Measurements from ENCODE around the gene HSD17B3. TPM values are rescaled to one million over a fixed set of nuclear protein-coding genes. Genes with fewer than 3 reads are reported as not detected.

The HSD17B3 gene
- total and polyA plus RNA-seq, 9 donors: 0.24 to 1.6 (median 0.49) TPM; not detected in 1

DNA sequence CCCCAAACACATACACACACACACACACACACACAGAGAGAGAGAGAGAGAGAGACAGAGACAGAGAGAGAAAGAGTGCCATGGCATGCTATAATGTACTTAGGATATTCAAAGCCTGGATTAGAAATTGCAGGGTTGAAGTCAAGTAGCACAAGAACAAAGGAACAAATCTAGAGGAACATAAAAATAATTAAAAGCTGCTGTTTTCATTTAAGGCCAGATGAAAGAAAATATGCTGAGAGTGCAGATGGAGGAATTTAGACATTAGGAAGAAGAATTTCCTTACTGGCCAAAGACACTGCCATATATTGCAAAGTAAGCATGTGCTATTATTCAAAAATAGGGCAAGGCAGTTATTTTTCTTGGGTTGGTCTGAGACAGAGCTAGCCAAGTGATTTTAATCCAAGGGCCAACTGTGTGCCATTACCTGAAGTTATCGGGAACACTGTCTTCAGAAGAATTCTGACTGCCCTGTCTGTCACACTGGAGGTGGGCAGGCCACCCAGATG, 31.7 kb downstream of the HSD17B3 start:
- Histone ChIP-seq H3K27ac (ENCODE audit: low read length) (no peak overlapping the region), H3K27me3 (ENCODE audit: control insufficient read depth, insufficient read depth, low read length) (no peaks in the 10 kb centered on the region), H3K4me1 (ENCODE audit: control insufficient read depth, insufficient read depth, low read length) (no peaks in the 10 kb centered on the region), H3K9me3 (replicated peaks; ENCODE audit: control insufficient read depth, low read depth, low read length) (peaks cover 13% of the 10 kb centered on the region), H3K4me3 (ENCODE audit: low read length) (no peak overlapping the region), H3K36me3 (ENCODE audit: control insufficient read depth, insufficient read depth, low read length) (no peaks in the 10 kb centered on the region)
- WGBS (ENCODE audit: insufficient coverage): no CpG with 5 or more reads among the region's 1 CpG
- DNase-seq: no peak

DNA sequence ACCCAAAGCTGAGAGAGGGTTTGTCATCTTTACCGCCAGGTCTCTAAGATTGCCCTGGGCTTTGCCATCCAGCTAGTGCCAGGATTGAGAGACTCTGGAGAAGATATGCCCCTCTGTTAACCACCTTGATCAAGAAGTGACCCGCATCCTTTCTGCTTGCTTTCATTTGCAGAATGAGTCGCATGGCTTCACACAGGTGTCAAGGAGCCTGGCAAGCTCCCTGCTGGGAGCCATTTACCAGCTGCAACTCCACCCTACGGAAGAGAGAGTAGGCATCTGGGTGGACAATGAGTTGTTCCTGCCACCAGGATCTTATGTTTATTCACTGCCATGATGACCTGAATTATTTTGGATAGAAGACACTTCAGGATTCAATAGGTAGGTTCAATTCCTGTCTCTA, 43.0 kb downstream of the HSD17B3 start:
- Histone ChIP-seq H3K36me3 (ENCODE audit: control insufficient read depth, insufficient read depth, low read length) (no peaks in the 10 kb centered on the region), H3K27ac (ENCODE audit: low read length) (no peak overlapping the region), H3K9me3 (replicated peaks; ENCODE audit: control insufficient read depth, low read depth, low read length) (no peaks in the 10 kb centered on the region), H3K4me3 (ENCODE audit: low read length) (no peak overlapping the region), H3K4me1 (ENCODE audit: control insufficient read depth, insufficient read depth, low read length) (no peaks in the 10 kb centered on the region), H3K27me3 (ENCODE audit: control insufficient read depth, insufficient read depth, low read length) (peaks cover 6% of the 10 kb centered on the region)
- 89% methylated on average over 4 of the region's 4 CpGs for WGBS (ENCODE audit: insufficient coverage)
- DNase-seq: no peak

DNA sequence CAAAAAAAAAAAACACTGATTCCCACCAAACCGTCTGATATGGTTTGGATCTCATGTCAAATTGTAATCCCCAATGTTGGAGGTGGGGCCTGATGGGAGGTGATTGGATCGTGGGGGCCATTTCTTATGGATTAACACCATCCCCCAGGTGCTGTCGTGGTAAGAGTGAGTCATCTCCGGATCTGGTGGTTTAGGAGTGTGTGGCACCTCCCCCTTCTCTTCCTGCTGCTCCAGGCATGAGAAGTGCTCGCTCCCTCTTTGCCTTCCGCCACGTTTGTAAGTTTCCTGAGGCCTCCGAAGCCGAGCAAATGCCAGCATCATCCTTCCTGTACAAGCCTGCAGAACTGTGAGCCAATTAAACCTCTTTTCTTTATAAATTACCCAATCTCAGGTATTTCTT, 45.2 kb downstream of the HSD17B3 start:
- H3K36me3 ChIP-seq (ENCODE audit: control insufficient read depth, insufficient read depth, low read length): no peaks in the 10 kb centered on the region
- WGBS (ENCODE audit: insufficient coverage): 10% methylated on average over 7 of the region's 9 CpGs
- no peaks in the 10 kb centered on the region for H3K9me3 ChIP-seq (replicated peaks; ENCODE audit: control insufficient read depth, low read depth, low read length)
- DNase-seq: no peak
- no peak overlapping the region for H3K27ac ChIP-seq (ENCODE audit: low read length)
- no peak overlapping the region for H3K4me3 ChIP-seq (ENCODE audit: low read length)
- H3K27me3 ChIP-seq (ENCODE audit: control insufficient read depth, insufficient read depth, low read length): peaks cover 8% of the 10 kb centered on the region
- H3K4me1 ChIP-seq (ENCODE audit: control insufficient read depth, insufficient read depth, low read length): no peaks in the 10 kb centered on the region

DNA sequence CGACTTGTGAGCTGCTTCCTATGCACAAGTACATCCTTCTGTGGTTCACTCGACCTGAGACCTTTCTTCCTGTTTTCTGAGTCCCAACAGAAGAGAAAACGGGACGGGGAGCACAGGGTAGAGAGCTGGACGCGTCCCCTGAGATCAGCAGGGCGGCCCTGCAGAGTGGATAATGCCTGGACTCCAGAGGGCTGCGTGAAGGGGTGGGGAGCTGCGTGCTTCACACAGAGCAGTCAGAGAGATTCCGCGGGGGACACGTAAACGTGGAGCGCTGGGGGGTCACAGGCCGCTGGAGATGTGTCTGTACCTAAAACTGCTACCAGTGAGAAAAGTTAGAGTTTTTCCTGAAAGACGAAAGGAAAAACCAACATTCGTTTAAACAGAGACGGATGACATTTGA, 46.3 kb downstream of the HSD17B3 start:
- Histone ChIP-seq H3K27ac (ENCODE audit: low read length) (no peak overlapping the region), H3K4me3 (ENCODE audit: low read length) (no peak overlapping the region), H3K4me1 (ENCODE audit: control insufficient read depth, insufficient read depth, low read length) (no peaks in the 10 kb centered on the region), H3K9me3 (replicated peaks; ENCODE audit: control insufficient read depth, low read depth, low read length) (no peaks in the 10 kb centered on the region), H3K27me3 (ENCODE audit: control insufficient read depth, insufficient read depth, low read length) (peaks cover 8% of the 10 kb centered on the region), H3K36me3 (ENCODE audit: control insufficient read depth, insufficient read depth, low read length) (no peaks in the 10 kb centered on the region)
- 73% methylated on average over 14 of the region's 18 CpGs for WGBS (ENCODE audit: insufficient coverage)
- DNase-seq: no peak

DNA sequence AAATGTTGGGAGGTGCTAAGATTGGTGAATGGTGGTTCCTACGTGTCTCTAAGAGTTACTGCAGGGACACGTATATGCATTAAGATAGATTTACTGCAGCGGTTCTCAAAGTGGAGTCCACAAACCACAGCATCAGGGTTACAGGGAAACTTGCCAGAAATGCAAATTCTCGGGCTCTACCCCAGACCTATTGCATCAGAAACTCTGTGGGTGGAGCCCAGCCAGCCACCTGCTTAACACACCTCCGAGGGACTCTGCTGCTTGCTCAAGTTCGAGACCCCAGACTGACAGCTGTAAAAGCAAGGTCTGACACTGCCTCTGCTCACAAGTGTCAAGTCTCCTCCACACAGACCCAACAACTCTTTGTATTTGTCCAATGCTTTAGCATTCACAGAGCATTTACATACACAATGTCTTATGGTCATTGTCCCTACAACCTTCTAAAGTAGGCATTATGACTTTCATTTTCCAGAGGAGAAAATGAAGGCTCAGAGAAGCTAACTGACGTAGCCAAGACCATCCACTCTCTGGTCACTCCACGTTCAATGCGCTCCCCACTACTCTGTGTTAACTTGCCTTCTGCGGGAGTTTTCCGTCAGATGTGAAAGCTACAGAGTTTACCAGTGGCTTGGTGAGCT, 48.8 kb downstream of the HSD17B3 start:
- H3K36me3 ChIP-seq (ENCODE audit: control insufficient read depth, insufficient read depth, low read length): no peaks in the 10 kb centered on the region
- no peaks in the 10 kb centered on the region for H3K4me1 ChIP-seq (ENCODE audit: control insufficient read depth, insufficient read depth, low read length)
- H3K27ac ChIP-seq (ENCODE audit: low read length): no peak overlapping the region
- peaks cover 9% of the 10 kb centered on the region for H3K27me3 ChIP-seq (ENCODE audit: control insufficient read depth, insufficient read depth, low read length)
- no peak for DNase-seq
- no peaks in the 10 kb centered on the region for H3K9me3 ChIP-seq (replicated peaks; ENCODE audit: control insufficient read depth, low read depth, low read length)
- WGBS (ENCODE audit: insufficient coverage): 49% methylated on average over 6 of the region's 11 CpGs
- H3K4me3 ChIP-seq (ENCODE audit: low read length): no peak overlapping the region

DNA sequence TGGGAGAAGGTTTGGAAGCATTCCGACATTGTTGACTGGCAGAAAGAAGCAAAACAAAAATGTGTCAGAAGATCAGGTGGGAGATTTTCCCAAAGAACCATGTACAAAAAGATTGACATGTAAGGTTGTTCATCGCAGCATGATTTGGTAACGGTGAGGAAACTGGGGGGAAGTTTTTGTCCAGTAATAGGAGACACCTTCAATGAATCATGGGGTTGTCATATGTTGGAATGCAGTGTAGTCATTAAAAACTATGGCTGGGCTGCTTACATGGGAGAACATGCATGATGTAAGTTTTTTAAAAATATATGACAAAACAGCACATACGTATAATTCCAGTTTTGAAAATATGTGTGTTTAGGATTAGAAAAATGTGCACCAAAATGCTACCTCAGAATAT, 50.5 kb downstream of the HSD17B3 start:
- H3K4me1 ChIP-seq (ENCODE audit: control insufficient read depth, insufficient read depth, low read length): no peaks in the 10 kb centered on the region
- WGBS (ENCODE audit: insufficient coverage): 87% methylated on average over 2 of the region's 4 CpGs
- H3K36me3 ChIP-seq (ENCODE audit: control insufficient read depth, insufficient read depth, low read length): no peaks in the 10 kb centered on the region
- peaks cover 12% of the 10 kb centered on the region for H3K27me3 ChIP-seq (ENCODE audit: control insufficient read depth, insufficient read depth, low read length)
- no peak overlapping the region for H3K4me3 ChIP-seq (ENCODE audit: low read length)
- no peak for DNase-seq
- H3K9me3 ChIP-seq (replicated peaks; ENCODE audit: control insufficient read depth, low read depth, low read length): no peaks in the 10 kb centered on the region
- H3K27ac ChIP-seq (ENCODE audit: low read length): no peak overlapping the region

DNA sequence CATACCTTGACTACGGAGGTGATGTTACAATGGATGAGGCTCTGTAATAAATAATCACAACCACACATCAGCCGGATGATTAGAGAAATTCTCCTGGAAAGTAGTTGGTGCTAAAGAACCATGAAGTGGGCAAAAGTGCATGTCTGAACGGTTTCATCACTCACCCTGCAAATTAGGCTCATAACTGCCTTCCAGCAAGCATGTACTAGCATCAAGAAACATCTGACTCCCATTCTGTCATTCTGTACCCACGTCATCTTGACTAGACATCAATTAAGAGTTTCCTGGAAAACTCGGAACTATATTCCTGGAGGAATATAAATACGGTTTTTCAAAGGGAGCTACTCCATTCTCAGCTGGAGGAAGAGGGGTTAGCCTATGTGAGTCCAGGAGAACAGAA, 52.2 kb downstream of the HSD17B3 start:
- Histone ChIP-seq H3K4me1 (ENCODE audit: control insufficient read depth, insufficient read depth, low read length) (no peaks in the 10 kb centered on the region), H3K27ac (ENCODE audit: low read length) (no peak overlapping the region), H3K4me3 (ENCODE audit: low read length) (no peak overlapping the region), H3K36me3 (ENCODE audit: control insufficient read depth, insufficient read depth, low read length) (no peaks in the 10 kb centered on the region), H3K27me3 (ENCODE audit: control insufficient read depth, insufficient read depth, low read length) (peaks cover 14% of the 10 kb centered on the region), H3K9me3 (replicated peaks; ENCODE audit: control insufficient read depth, low read depth, low read length) (no peaks in the 10 kb centered on the region)
- WGBS (ENCODE audit: insufficient coverage): 43% methylated on average over 2 of the region's 6 CpGs
- DNase-seq: no peak

DNA sequence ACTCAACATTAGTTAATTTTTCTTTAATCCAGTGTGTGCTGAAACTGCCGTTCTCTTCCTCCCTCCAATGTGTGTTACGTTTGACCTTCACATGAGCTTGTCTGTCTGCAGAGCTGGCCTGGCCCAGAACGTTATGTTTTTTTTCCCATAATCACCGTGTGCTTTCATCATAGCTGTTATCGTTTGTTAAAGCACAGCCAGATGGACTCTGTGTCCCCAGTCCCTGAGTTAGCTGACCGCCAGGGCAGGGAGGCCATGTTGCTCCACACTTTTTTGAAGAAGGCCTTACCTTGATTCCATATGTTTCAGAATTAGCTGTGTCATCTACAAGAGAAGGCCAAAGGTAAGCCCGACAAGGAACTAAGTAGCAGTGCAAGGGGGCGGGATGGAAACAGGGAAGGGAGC, 55.7 kb downstream of the HSD17B3 start:
- 67% methylated on average over 8 of the region's 8 CpGs for WGBS (ENCODE audit: insufficient coverage)
- peaks cover 21% of the 10 kb centered on the region for H3K27me3 ChIP-seq (ENCODE audit: control insufficient read depth, insufficient read depth, low read length)

DNA sequence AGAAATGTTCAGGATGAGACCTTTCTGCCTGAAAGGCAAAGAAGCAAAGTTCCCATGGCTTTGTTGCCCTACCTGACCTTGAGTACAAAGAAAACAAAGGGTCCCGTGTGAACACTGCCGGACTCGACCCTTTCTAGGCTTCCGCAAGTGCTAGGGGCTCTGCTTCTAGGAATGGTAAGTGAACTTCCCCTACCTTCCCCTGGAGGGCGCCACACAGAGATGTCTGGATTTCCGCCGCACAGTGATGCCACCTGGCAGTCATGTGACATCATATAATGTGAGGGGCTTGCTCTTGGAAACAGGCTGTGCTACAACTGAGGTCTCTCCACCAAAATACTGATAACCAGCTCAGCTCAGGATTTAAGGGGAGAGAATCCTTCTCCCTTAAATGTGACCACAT, 56.6 kb downstream of the HSD17B3 start:
- Histone ChIP-seq H3K27ac (ENCODE audit: low read length) (no peak overlapping the region), H3K36me3 (ENCODE audit: control insufficient read depth, insufficient read depth, low read length) (no peaks in the 10 kb centered on the region)
- 87% methylated on average over 3 of the region's 7 CpGs for WGBS (ENCODE audit: insufficient coverage)

More for the DNA sequence above, 55.7 kb downstream of the HSD17B3 start:
- no peaks in the 10 kb centered on the region for H3K36me3 ChIP-seq (ENCODE audit: control insufficient read depth, insufficient read depth, low read length)
- H3K27ac ChIP-seq (ENCODE audit: low read length): no peak overlapping the region
- H3K9me3 ChIP-seq (replicated peaks; ENCODE audit: control insufficient read depth, low read depth, low read length): no peaks in the 10 kb centered on the region
- H3K4me1 ChIP-seq (ENCODE audit: control insufficient read depth, insufficient read depth, low read length): no peaks in the 10 kb centered on the region
- DNase-seq: no peak
- no peak overlapping the region for H3K4me3 ChIP-seq (ENCODE audit: low read length)

DNA sequence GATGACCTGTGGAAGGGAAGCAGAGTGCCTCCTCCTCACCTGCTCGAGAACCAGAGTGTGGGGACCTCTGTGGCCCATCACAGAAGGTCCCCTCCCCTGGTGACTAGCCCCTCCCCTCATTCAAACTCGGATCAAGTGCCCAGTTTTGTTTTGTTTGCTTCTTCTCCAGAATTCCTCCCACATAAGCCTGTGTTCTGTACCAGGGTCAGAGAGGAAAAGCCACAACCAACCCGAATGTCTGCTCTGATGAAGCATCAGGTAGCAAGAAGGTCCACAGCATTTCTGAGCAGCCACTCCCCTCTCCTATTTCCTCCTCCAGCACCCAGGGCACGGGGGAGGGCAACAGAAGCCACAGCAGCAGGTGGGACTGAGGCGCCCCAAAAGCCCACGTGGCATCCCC, 58.2 kb downstream of the HSD17B3 start:
- no peaks in the 10 kb centered on the region for H3K36me3 ChIP-seq (ENCODE audit: control insufficient read depth, insufficient read depth, low read length)

More for the DNA sequence above, 56.6 kb downstream of the HSD17B3 start:
- Histone ChIP-seq H3K4me1 (ENCODE audit: control insufficient read depth, insufficient read depth, low read length) (no peaks in the 10 kb centered on the region), H3K4me3 (ENCODE audit: low read length) (no peak overlapping the region), H3K9me3 (replicated peaks; ENCODE audit: control insufficient read depth, low read depth, low read length) (no peaks in the 10 kb centered on the region), H3K27me3 (ENCODE audit: control insufficient read depth, insufficient read depth, low read length) (peaks cover 26% of the 10 kb centered on the region)
- no peak for DNase-seq

DNA sequence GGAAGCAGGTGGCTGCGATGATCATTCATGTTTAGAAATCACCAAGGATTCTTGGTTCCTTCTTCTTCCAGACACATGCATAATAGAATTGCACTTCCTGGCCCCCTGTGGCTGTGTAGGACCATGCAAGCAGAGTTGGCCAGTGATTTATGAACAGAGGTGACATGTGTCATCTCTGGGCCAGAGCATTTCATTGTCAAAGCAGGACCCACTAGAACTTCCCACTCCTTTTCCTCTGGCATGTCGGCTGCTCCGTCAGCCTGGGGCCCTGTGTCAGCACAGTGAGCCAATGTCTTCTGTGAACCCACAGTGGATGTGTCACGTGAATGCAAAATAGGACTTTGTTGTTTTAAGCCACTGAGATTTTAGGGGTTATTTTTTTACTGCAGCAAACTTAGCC, 59.2 kb downstream of the HSD17B3 start:
- no peak for DNase-seq

More for the DNA sequence above, 58.2 kb downstream of the HSD17B3 start:
- Histone ChIP-seq H3K27ac (ENCODE audit: low read length) (no peak overlapping the region), H3K4me3 (ENCODE audit: low read length) (no peak overlapping the region), H3K4me1 (ENCODE audit: control insufficient read depth, insufficient read depth, low read length) (no peaks in the 10 kb centered on the region), H3K27me3 (ENCODE audit: control insufficient read depth, insufficient read depth, low read length) (peaks cover 34% of the 10 kb centered on the region), H3K9me3 (replicated peaks; ENCODE audit: control insufficient read depth, low read depth, low read length) (no peaks in the 10 kb centered on the region)
- DNase-seq: no peak
- WGBS (ENCODE audit: insufficient coverage): 70% methylated on average over 4 of the region's 6 CpGs

More for the DNA sequence above, 59.2 kb downstream of the HSD17B3 start:
- peaks cover 39% of the 10 kb centered on the region for H3K27me3 ChIP-seq (ENCODE audit: control insufficient read depth, insufficient read depth, low read length)
- no peaks in the 10 kb centered on the region for H3K9me3 ChIP-seq (replicated peaks; ENCODE audit: control insufficient read depth, low read depth, low read length)
- WGBS (ENCODE audit: insufficient coverage): 62% methylated on average over 4 of the region's 4 CpGs
- no peaks in the 10 kb centered on the region for H3K36me3 ChIP-seq (ENCODE audit: control insufficient read depth, insufficient read depth, low read length)
- no peak overlapping the region for H3K4me3 ChIP-seq (ENCODE audit: low read length)
- H3K27ac ChIP-seq (ENCODE audit: low read length): no peak overlapping the region
- H3K4me1 ChIP-seq (ENCODE audit: control insufficient read depth, insufficient read depth, low read length): no peaks in the 10 kb centered on the region
